IPS-18c (cell line): ENCODE data around the gene AGT.

ENCODE experiments used
- H3K4me3 ChIP-seq: 2 replicates; pipeline ENCODE4 v1.7.0; 2013; ENCODE audit warnings: low read depth, mild to moderate bottlenecking, low read length, moderate library complexity; ENCODE audit not compliant: insufficient read depth
- H3K9me3 ChIP-seq: one replicate; pipeline ENCODE4 v1.6.1; 2013; ENCODE audit warnings: mild to moderate bottlenecking, low read length, moderate library complexity; ENCODE audit not compliant: control insufficient read depth, insufficient read depth

The AGT gene

GRCh38 chr1:230713915-230714764 lies at the start of gene AGT:
Gene AGT (minus strand): TSS chr1:230714122. CDS start chr1:230710823, 3,299 bp downstream.
- Histone ChIP-seq H3K9me3 (no peaks in the 10 kb centered on the region), H3K4me3 (no peak within 1 kb of the TSS)

GRCh38 chr1:230761443-230762167 lies 47.7 kb upstream of the AGT start:
- no peak overlapping the region for H3K4me3 ChIP-seq
- H3K9me3 ChIP-seq: no peaks in the 10 kb centered on the region

- H3K4me3 ChIP-seq: no peak overlapping the region
- H3K9me3 ChIP-seq: no peaks in the 10 kb centered on the region
Observed at GRCh38 chr1:230760360-230760827, 46.5 kb upstream of the AGT start.

- Histone ChIP-seq H3K4me3 (no peak overlapping the region), H3K9me3 (no peaks in the 10 kb centered on the region)
Observed at GRCh38 chr1:230759369-230760065, 45.6 kb upstream of the AGT start.

GRCh38 chr1:230758709-230759368 lies 44.9 kb upstream of the AGT start:
- Histone ChIP-seq H3K4me3 (no peak overlapping the region), H3K9me3 (no peaks in the 10 kb centered on the region)

- no peaks in the 10 kb centered on the region for H3K9me3 ChIP-seq
- no peak overlapping the region for H3K4me3 ChIP-seq
Observed at GRCh38 chr1:230757856-230758708, 44.2 kb upstream of the AGT start.

GRCh38 chr1:230754796-230755195 lies 40.9 kb upstream of the AGT start:
- Histone ChIP-seq H3K4me3 (no peak overlapping the region), H3K9me3 (no peaks in the 10 kb centered on the region)

GRCh38 chr1:230753586-230754251 lies 39.8 kb upstream of the AGT start:
- Histone ChIP-seq H3K9me3 (no peaks in the 10 kb centered on the region), H3K4me3 (peak overlapping the region; percentile 36; the same call in 1 of the 2 replicates)

- H3K9me3 ChIP-seq: no peaks in the 10 kb centered on the region
- no peak overlapping the region for H3K4me3 ChIP-seq
Observed at GRCh38 chr1:230753191-230753585, 39.3 kb upstream of the AGT start.

GRCh38 chr1:230752407-230752806 lies 38.5 kb upstream of the AGT start:
- Histone ChIP-seq H3K9me3 (no peaks in the 10 kb centered on the region), H3K4me3 (no peak overlapping the region; the same call in 1 of the 2 replicates)

GRCh38 chr1:230750986-230751625 lies 37.2 kb upstream of the AGT start:
- H3K9me3 ChIP-seq: no peaks in the 10 kb centered on the region
- no peak overlapping the region; the same call in 1 of the 2 replicates for H3K4me3 ChIP-seq

- Histone ChIP-seq H3K4me3 (no peak overlapping the region), H3K9me3 (no peaks in the 10 kb centered on the region)
Observed at GRCh38 chr1:230750576-230750975, 36.7 kb upstream of the AGT start.

- Histone ChIP-seq H3K4me3 (no peak overlapping the region), H3K9me3 (no peaks in the 10 kb centered on the region)
Observed at GRCh38 chr1:230749635-230750034, 35.7 kb upstream of the AGT start.

GRCh38 chr1:230749150-230749549 lies 35.2 kb upstream of the AGT start:
- no peak overlapping the region for H3K4me3 ChIP-seq
- H3K9me3 ChIP-seq: no peaks in the 10 kb centered on the region
